NCI-H460 (cell line): ENCODE measurements around the gene TTC24. TPM values are rescaled to one million over a fixed set of nuclear protein-coding genes. Genes with fewer than 3 reads are reported as not detected.
"Not testable (repeated sequence)": the region's sequence is repeated elsewhere in the genome, so short reads cannot be mapped to it uniquely, and the experiment has no call there.

Source experiments
- DNase-seq: peaks from one replicate; pipeline ENCODE4 v3.0.0-alpha.2; 2016; ENCODE audit warnings: low read depth; ENCODE audit errors: extremely low read depth
- total RNA-seq: library from RNA; depleted of rRNA; stranded (reverse); fragments of >200 nt; shearing (Covaris generic); gene quantifications from 2 replicates; pipeline ENCODE4 v1.2.3, GENCODE V29; 2014

TTC24 gene
- total RNA-seq, 1 experiment from 2014 or later, result not detected

GRCh38 chr1:156601892-156602291 lies 22.4 kb downstream of the TTC24 start:
- DNase-seq, result no peak

GRCh38 chr1:156602557-156602993 lies 23.1 kb downstream of the TTC24 start:
- no peak for DNase-seq

- DNase-seq, result not testable (repeated sequence)
Observed at GRCh38 chr1:156607344-156607743, 27.8 kb downstream of the TTC24 start.

- peak; percentile 88 for DNase-seq
Observed at GRCh38 chr1:156608036-156608674, 28.6 kb downstream of the TTC24 start.

- peak; percentile 60 for DNase-seq
Observed at GRCh38 chr1:156608981-156609380, 29.5 kb downstream of the TTC24 start.

GRCh38 chr1:156610072-156610471 lies 30.5 kb downstream of the TTC24 start:
- not testable (repeated sequence) for DNase-seq

GRCh38 chr1:156612666-156613065 lies 33.1 kb downstream of the TTC24 start:
- no peak for DNase-seq

GRCh38 chr1:156615946-156616345 lies 36.4 kb downstream of the TTC24 start:
- DNase-seq, result no peak

- DNase-seq, result no peak
Observed at GRCh38 chr1:156616463-156616862, 36.9 kb downstream of the TTC24 start.

GRCh38 chr1:156618853-156619581 lies 39.5 kb downstream of the TTC24 start, which contains the start of gene HAPLN2:
HAPLN2 (plus strand) TSS chr1:156619415; CDS start chr1:156623491, 4,076 bp downstream.
- DNase-seq, result peak; percentile 51

- no peak for DNase-seq
Observed at GRCh38 chr1:156619582-156619955, 40.0 kb downstream of the TTC24 start.

- no peak for DNase-seq
Observed at GRCh38 chr1:156622581-156623297, 43.2 kb downstream of the TTC24 start.

- DNase-seq, result peak; percentile 71
Observed at GRCh38 chr1:156623946-156624813, 44.7 kb downstream of the TTC24 start.

GRCh38 chr1:156624814-156625435 lies 45.4 kb downstream of the TTC24 start:
- DNase-seq, result no peak

- DNase-seq, result peak; percentile 60
Observed at GRCh38 chr1:156625436-156626078, 46.0 kb downstream of the TTC24 start.

GRCh38 chr1:156626079-156626438 lies 46.5 kb downstream of the TTC24 start:
- no peak for DNase-seq

- peak; percentile 75 for DNase-seq
Observed at GRCh38 chr1:156627313-156627880, 47.9 kb downstream of the TTC24 start.

- DNase-seq, result no peak
Observed at GRCh38 chr1:156629823-156630449, 50.4 kb downstream of the TTC24 start.

- DNase-seq, result not testable (repeated sequence)
Observed at GRCh38 chr1:156631152-156631551, 51.6 kb downstream of the TTC24 start.
